Thymus (tissue), 11 donors: ENCODE data around the gene FIG4. TPM values are rescaled to one million over a fixed set of nuclear protein-coding genes. Genes with fewer than 3 reads are reported as not detected.

ENCODE experiments used
- DNase-seq, 9 donors: peaks; one replicate each; pipeline ENCODE4 v3.0.0-alpha.2; 2013; ENCODE audit warnings: low spot score in 9 of 9, low read depth in 6 of 9, missing footprints in 1 of 9
- H3K27ac ChIP-seq, 2 donors: one replicate each; pipeline ENCODE4 v1.5.1; 2013; ENCODE audit warnings: control low read depth in 1 of 2, low read depth in 1 of 2, low read length in 1 of 2, mild to moderate bottlenecking in 1 of 2, moderate library complexity in 1 of 2
- H3K27me3 ChIP-seq, 2 donors: one replicate each; pipeline ENCODE4 v1.5.1; 2013; ENCODE audit warnings: low read length in 1 of 2; ENCODE audit not compliant: control insufficient read depth in 2 of 2, insufficient read depth in 1 of 2
- H3K36me3 ChIP-seq, 2 donors: one replicate each; pipeline ENCODE4 v1.5.1; 2013; ENCODE audit warnings: low read length in 1 of 2, mild to moderate bottlenecking in 1 of 2, moderate library complexity in 1 of 2; ENCODE audit not compliant: control insufficient read depth in 2 of 2, insufficient read depth in 2 of 2
- H3K4me1 ChIP-seq, 2 donors: one replicate each; pipeline ENCODE4 v1.5.1; 2013; ENCODE audit warnings: low read length in 2 of 2; ENCODE audit not compliant: control insufficient read depth in 2 of 2, insufficient read depth in 2 of 2
- H3K4me3 ChIP-seq, 2 donors: one replicate each; pipeline ENCODE4 v1.5.1; 2013; ENCODE audit warnings: low read length in 2 of 2, control low read depth in 1 of 2, mild to moderate bottlenecking in 1 of 2
- H3K9me3 ChIP-seq, 2 donors: one replicate each; pipeline ENCODE4 v1.5.1; 2013; ENCODE audit warnings: low read length in 1 of 2, mild to moderate bottlenecking in 1 of 2; ENCODE audit not compliant: control insufficient read depth in 2 of 2, insufficient read depth in 1 of 2
- WGBS: extraction: QIAGEN DNeasy Blood & Tissue Kit; methylation state at CpG from one replicate; pipeline ENCODE4 v1.1.7; 2013; 5-methylcytosine and 5-hydroxymethylcytosine counted together
- polyA plus RNA-seq: library from polyadenylated mRNA; stranded (reverse); fragments of 200-250 nt; gene quantifications from one replicate; pipeline ENCODE4 v1.2.3, GENCODE V29; 2013
- total RNA-seq: library from RNA; stranded (reverse); fragments of 120-200 nt; gene quantifications from one replicate; pipeline ENCODE4 v1.2.4, GENCODE V29; 2013
- donor health status: healthy.

The FIG4 gene
- total and polyA plus RNA-seq, 2 donors, result 16.7 to 18.9 TPM

GRCh38 chr6:109874086-109874485, 183.0 kb downstream of the FIG4 start:
- H3K9me3 ChIP-seq, result peaks cover 0 to 4% of the 10 kb centered on the region in 2 donors
- H3K4me1 ChIP-seq, result no peaks in the 10 kb centered on the region
- 90% methylated on average over 4 of the region's 4 CpGs for WGBS
- no peaks in the 10 kb centered on the region for H3K27me3 ChIP-seq
- no peak for DNase-seq
- no peak overlapping the region for H3K27ac ChIP-seq
- H3K4me3 ChIP-seq, result no peak overlapping the region
- no peaks in the 10 kb centered on the region for H3K36me3 ChIP-seq

- H3K27me3 ChIP-seq, result no peaks in the 10 kb centered on the region
- H3K4me3 ChIP-seq, result no peak overlapping the region
- H3K36me3 ChIP-seq, result no peaks in the 10 kb centered on the region
- H3K27ac ChIP-seq, result no peak overlapping the region
- H3K9me3 ChIP-seq, result peaks cover 0 to 4% of the 10 kb centered on the region in 2 donors
- no peak for DNase-seq
- H3K4me1 ChIP-seq, result no peaks in the 10 kb centered on the region
- 98% methylated on average over 4 of the region's 4 CpGs for WGBS
Observed at GRCh38 chr6:109874621-109875020, 183.5 kb downstream of the FIG4 start.

Other genes starting within 250 kb of the FIG4 start
- 27.6 TPM for gene MICAL1, start 235.5 kb upstream of the FIG4 start, total RNA-seq
- 118 TPM for gene MICAL1, start 235.5 kb upstream of the FIG4 start, polyA plus RNA-seq
- 9.2 TPM for gene ZBTB24, start 208.1 kb upstream of the FIG4 start, total RNA-seq
- gene ZBTB24, start 208.1 kb upstream of the FIG4 start, polyA plus RNA-seq, result 9.2 TPM
- gene AK9, start 94 bp upstream of the FIG4 start, total RNA-seq, result 14.4 TPM
- 12.9 TPM for gene AK9, start 94 bp upstream of the FIG4 start, polyA plus RNA-seq